Measurements from ENCODE around the gene MRPL14. TPM values are rescaled to one million over a fixed set of nuclear protein-coding genes. Genes with fewer than 3 reads are reported as not detected.

MRPL14 gene
- total and polyA plus RNA-seq, 2 of the 8 experiments (the other 6 are each of a cell fraction or from before 2014, with no cell fraction given): 82.0 to 97.1 TPM

GRCh38 chr6:44109212-44109611, 18.0 kb downstream of the MRPL14 start:
- FAIRE-seq: no peak
- no peak overlapping the region for H4K8ac ChIP-seq (ENCODE audit: extremely low read depth, insufficient read depth, low read length)
- ChIA-PET POLR2A (ENCODE audit: partially characterized antibody) (interaction anchor here (0.9 to 3.1 kb wide), 8 partner anchors 9 to 367 kb away, joined by 3 to 15 read pairs (median 5); partner anchors contain the start of gene HSP90AB1), CTCF (ENCODE audit: partially characterized antibody) (interaction anchor here (0.9 to 22.5 kb wide), 6 partner anchors 10 to 125 kb away, joined by 3 to 255 read pairs (median 4); no protein-coding TSS in a partner anchor)
- no peak overlapping the region for H3K9ac ChIP-seq (replicated peaks in 1 of 4; ENCODE audit: extremely low read depth in 1 of 4, low read depth in 3 of 4, low read length in 3 of 4)
- H3K9me3 ChIP-seq (ENCODE audit: insufficient read depth in 2 of 2, low read depth in 1 of 2, low read length in 1 of 2): no peaks in the 10 kb centered on the region
- no peak overlapping the region for H2BK120ac ChIP-seq (replicated peaks; ENCODE audit: low read depth, low read length)
- no peak overlapping the region for H3K18ac ChIP-seq (ENCODE audit: extremely low read depth, low read length)
- WGBS, 2 experiments (ENCODE audit: extremely low coverage in 1 of 2, insufficient coverage in 1 of 2, insufficient read length in 1 of 2, insufficient replicate concordance in 2 of 2, low coverage in 1 of 2, low lambda C conversion rate in 2 of 2, missing lambda C conversion rate in 1 of 2): 92% methylated on average over 10 of the region's 10 CpGs; no CpG with 5 or more reads in 1 of the 2 experiments
- peaks cover 16 to 75% (median 36%) of the 10 kb centered on the region in 4 experiments for H3K36me3 ChIP-seq (ENCODE audit: control insufficient read depth in 2 of 4, insufficient read depth in 4 of 4, low read length in 3 of 4)
- H2AFZ ChIP-seq (ENCODE audit: low read length): no peak overlapping the region
- no peak overlapping the region for H3K14ac ChIP-seq (ENCODE audit: insufficient read length)
- no peak overlapping the region for H3K27ac ChIP-seq (ENCODE audit: low read depth, low read length)
- peaks cover 0 to 16% of the 10 kb centered on the region in 2 experiments; a peak in 1 of 4 replicates for H3K79me2 ChIP-seq (ENCODE audit: control insufficient read depth in 1 of 2, insufficient read depth in 2 of 2, low read length in 2 of 2)
- no peak overlapping the region for H2BK5ac ChIP-seq (ENCODE audit: low read depth, low read length)
- no peak overlapping the region for H4K91ac ChIP-seq (replicated peaks; ENCODE audit: insufficient read length, low read length)
- no peak overlapping the region for H4K5ac ChIP-seq (ENCODE audit: insufficient read length, low read depth, low read length)
- H3K23me2 ChIP-seq (ENCODE audit: low read depth, low read length): no peaks in the 10 kb centered on the region; the same call in 1 of the 2 replicates
- H2BK12ac ChIP-seq (ENCODE audit: low read depth, low read length): no peak overlapping the region
- H3K27me3 ChIP-seq (replicated peaks in 1 of 4; ENCODE audit: control insufficient read depth in 3 of 4, extremely low read depth in 1 of 4, insufficient read depth in 3 of 4, low read length in 3 of 4): no peaks in the 10 kb centered on the region
- H2BK20ac ChIP-seq (ENCODE audit: low read length): no peak overlapping the region
- no peaks in the 10 kb centered on the region for H3K4me1 ChIP-seq (replicated peaks in 1 of 4; ENCODE audit: control insufficient read depth in 3 of 4, insufficient read depth in 4 of 4, low read length in 3 of 4)
- H3K23ac ChIP-seq (ENCODE audit: insufficient read length): no peak overlapping the region
- peaks cover 9% of the 10 kb centered on the region for H3K79me1 ChIP-seq (ENCODE audit: low read depth, low read length)
- no peak overlapping the region for H3K56ac ChIP-seq (replicated peaks; ENCODE audit: insufficient read length, low read depth, low read length)
- no peak overlapping the region for H3K4ac ChIP-seq (replicated peaks; ENCODE audit: insufficient read length, low read depth, low read length)
- H3K4me3 ChIP-seq (ENCODE audit: extremely low read depth in 1 of 4, insufficient read depth in 2 of 4, low read depth in 3 of 4, low read length in 4 of 4): no peak overlapping the region
- peaks cover 4 to 26% of the 10 kb centered on the region in 2 experiments for H4K20me1 ChIP-seq (replicated peaks in 1 of 2; ENCODE audit: control insufficient read depth in 1 of 2, insufficient read depth in 2 of 2, low read length in 2 of 2)
- no peak for DNase-seq (ENCODE audit: low read depth in 1 of 2, low spot score in 2 of 2)
- no peak overlapping the region for H2BK15ac ChIP-seq (ENCODE audit: low read length)
- no peak overlapping the region for H3K4me2 ChIP-seq (ENCODE audit: insufficient read depth in 1 of 2, low read depth in 2 of 2, low read length in 2 of 2)
- H2AK5ac ChIP-seq (ENCODE audit: low read depth, low read length): no peak overlapping the region
- no peak for TF ChIP-seq CEBPB (IDR thresholded peaks at IDR 0.05; ENCODE audit: low read depth, low read length)
- TF ChIP-seq, protein P1, sequence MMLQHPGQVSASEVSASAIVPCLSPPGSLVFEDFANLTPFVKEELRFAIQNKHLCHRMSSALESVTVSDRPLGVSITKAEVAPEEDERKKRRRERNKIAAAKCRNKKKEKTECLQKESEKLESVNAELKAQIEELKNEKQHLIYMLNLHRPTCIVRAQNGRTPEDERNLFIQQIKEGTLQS (IDR thresholded peaks at IDR 0.05; ENCODE audit: insufficient read depth, low read depth, low read length): no peak
- no peak for TF ChIP-seq SAP30 (IDR thresholded peaks at IDR 0.05; ENCODE audit: insufficient read depth, insufficient replicate concordance, low read length)
- TF ChIP-seq BRCA1 (IDR thresholded peaks at IDR 0.05; ENCODE audit: low read depth, low read length): no peak
- TF ChIP-seq CHD2 (IDR thresholded peaks at IDR 0.05; ENCODE audit: low read length): no peak
- no peak for TF ChIP-seq TBP (IDR thresholded peaks at IDR 0.05; ENCODE audit: low read depth, low read length)
- TF ChIP-seq GABPA (IDR thresholded peaks at IDR 0.05; ENCODE audit: borderline replicate concordance, insufficient read depth, low read length): no peak
- TF ChIP-seq HDAC2 (IDR thresholded peaks at IDR 0.05; ENCODE audit: borderline replicate concordance in 1 of 2, low read depth in 2 of 2, low read length in 2 of 2): no peak
- TF ChIP-seq JUND (IDR thresholded peaks at IDR 0.05; ENCODE audit: low read length): no peak
- TF ChIP-seq EZH2 (IDR thresholded peaks at IDR 0.05; ENCODE audit: low read depth, low read length, severe bottlenecking): no peak
- TF ChIP-seq, protein P2, sequence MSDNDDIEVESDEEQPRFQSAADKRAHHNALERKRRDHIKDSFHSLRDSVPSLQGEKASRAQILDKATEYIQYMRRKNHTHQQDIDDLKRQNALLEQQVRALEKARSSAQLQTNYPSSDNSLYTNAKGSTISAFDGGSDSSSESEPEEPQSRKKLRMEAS (IDR thresholded peaks at IDR 0.05): no peak
- no peak for TF ChIP-seq SRF (IDR thresholded peaks at IDR 0.05; ENCODE audit: low read depth, low read length)
- no peak for TF ChIP-seq SP4 (IDR thresholded peaks at IDR 0.05; ENCODE audit: low read length)
